HCT116 (cell line): ENCODE results near the gene UBE3C. TPM values are rescaled to one million over a fixed set of nuclear protein-coding genes. Genes with fewer than 3 reads are reported as not detected.

ENCODE experiments used
- ATAC-seq: fragments of 200-7000 bp; cut with Tn5 transposase; 2 replicates; pipeline ENCODE4 v1.9.1; 2020; ENCODE audit warnings: mild to moderate bottlenecking, moderate library complexity
- BruUV-seq: library from RNA; stranded (reverse); fragments of 400-500 nt; replicated peaks from 2 replicates; lab custom pipeline; 2021; lab: Mats Ljungman, UMichigan
- CTCF ChIA-PET: fragments of 300-600 bp; sonication (Branson Sonifier 250); formaldehyde crosslinking; loops from one replicate; lab custom pipeline; 2021; ENCODE audit warnings: antibody characterized with exemption; lab: Charles Lee
- POLR2A ChIA-PET: fragments of 300-600, 350-600 bp; sonication (Branson Sonifier 250); formaldehyde crosslinking; loops from one replicate; lab custom pipeline; 2021; ENCODE audit warnings: antibody characterized with exemption; lab: Charles Lee
- RAD21 ChIA-PET, 2 experiments: fragments of 300-600 bp; sonication (Branson Sonifier 250); formaldehyde crosslinking; loops; one replicate each; lab custom pipeline; 2023; ENCODE audit warnings: low total read pairs in 2 of 2; ENCODE audit not compliant: uncharacterized antibody in 2 of 2, unreplicated experiment in 2 of 2, low non-redundant PET in 1 of 2; lab: Charles Lee
- DNase-seq: peaks from one replicate; pipeline ENCODE4 v3.0.0-alpha.2; 2010; ENCODE audit warnings: low read depth, low spot score
- H2AFZ ChIP-seq: fragments of 200-600 bp; shearing (Covaris generic), sonication (generic); 2 replicates; pipeline ENCODE4 v1.6.1; 2017; ENCODE audit warnings: low read depth, mixed run types, mixed read lengths, antibody characterized with exemption, low read length; ENCODE audit not compliant: poor library complexity, severe bottlenecking
- H3K27ac ChIP-seq: 2 replicates; pipeline ENCODE4 v1.5.1; 2012; ENCODE audit warnings: low read depth, low read length
- H3K27me3 ChIP-seq: fragments of 200-600 bp; sonication (generic); 2 replicates; pipeline ENCODE4 v1.6.1; 2016; ENCODE audit warnings: mixed run types, low read length, mixed read lengths; ENCODE audit not compliant: insufficient read depth
- H3K36me3 ChIP-seq, 2 experiments: fragments of 200-500 bp in 1 of 2; fragments of 200-600 bp in 1 of 2; sonication (Bioruptor generic) in 1 of 2; sonication (generic) in 1 of 2; 2 replicates each; pipeline versions ENCODE4 v1.5.1 to v1.6.1; 2014 to 2016; ENCODE audit warnings: low read length in 2 of 2, inconsistent platforms in 1 of 2, mixed read lengths in 1 of 2, mixed run types in 1 of 2; ENCODE audit not compliant: insufficient read depth in 2 of 2, control insufficient read depth in 1 of 2
- H3K4me1 ChIP-seq, 2 experiments: fragments of 200-600 bp in 1 of 2; sonication (generic) in 1 of 2; 2 replicates each; pipeline versions ENCODE4 v1.5.1 to v1.6.1; 2012 to 2017; ENCODE audit warnings: low read length in 2 of 2, inconsistent platforms in 1 of 2, mild to moderate bottlenecking in 1 of 2, mixed read lengths in 1 of 2, mixed run types in 1 of 2, moderate library complexity in 1 of 2; ENCODE audit not compliant: insufficient read depth in 2 of 2, control insufficient read depth in 1 of 2
- H3K4me2 ChIP-seq: fragments of 200-600 bp; sonication (generic); 2 replicates; pipeline ENCODE4 v1.6.1; 2017; ENCODE audit warnings: mixed run types, low read length, mixed read lengths
- H3K4me3 ChIP-seq, 2 experiments: fragments of 200-600 bp in 1 of 2; sonication (generic) in 1 of 2; replicated peaks in 1 of 2; 2 replicates each; pipeline ENCODE4 v1.5.1; 2011 to 2016; ENCODE audit warnings: low read length in 2 of 2, control low read depth in 1 of 2, low read depth in 1 of 2, mild to moderate bottlenecking in 1 of 2, mixed read lengths in 1 of 2, mixed run types in 1 of 2
- H3K79me2 ChIP-seq: fragments of 200-600 bp; sonication (generic); 2 replicates; pipeline ENCODE4 v1.6.1; 2017; ENCODE audit warnings: mild to moderate bottlenecking, mixed run types, low read length, moderate library complexity, mixed read lengths; ENCODE audit not compliant: insufficient read depth
- H3K9ac ChIP-seq: fragments of 200-600 bp; sonication (generic); 2 replicates; pipeline ENCODE4 v1.6.1; 2016; ENCODE audit warnings: low read length, mixed read lengths
- H3K9me2 ChIP-seq: fragments of 200-600 bp; sonication (generic), shearing (Covaris generic); 2 replicates; pipeline ENCODE4 v1.6.1; 2017; ENCODE audit warnings: mixed run types, mild to moderate bottlenecking, moderate library complexity; ENCODE audit not compliant: insufficient read depth
- H3K9me3 ChIP-seq, 2 experiments: fragments of 200-500 bp in 1 of 2; fragments of 200-600 bp in 1 of 2; sonication (Bioruptor generic) in 1 of 2; sonication (generic) in 1 of 2; 2 replicates each; pipeline ENCODE4 v1.6.1; 2014 to 2017; ENCODE audit warnings: low read length in 2 of 2, mixed read lengths in 2 of 2, inconsistent platforms in 1 of 2, low read depth in 1 of 2, mild to moderate bottlenecking in 1 of 2, mixed run types in 1 of 2, moderate library complexity in 1 of 2; ENCODE audit not compliant: control insufficient read depth in 1 of 2, insufficient read depth in 1 of 2
- H4K20me1 ChIP-seq: fragments of 200-600 bp; sonication (generic), shearing (Covaris generic); 2 replicates; pipeline ENCODE4 v1.6.1; 2017; ENCODE audit warnings: mixed run types, mild to moderate bottlenecking, moderate library complexity; ENCODE audit not compliant: insufficient read depth
- CEBPB ChIP-seq: IDR thresholded peaks from 2 replicates; pipeline ENCODE4 v1.6.1; 2012; ENCODE audit warnings: low read depth
- EGR1 ChIP-seq: IDR thresholded peaks from 2 replicates; pipeline ENCODE4 v1.6.1; 2012; ENCODE audit warnings: low read depth
- ELF1 ChIP-seq: IDR thresholded peaks from 2 replicates; pipeline ENCODE4 v1.6.1; 2012; ENCODE audit warnings: low read depth, borderline replicate concordance
- EZH2 ChIP-seq: fragments of 200-600 bp; sonication (generic); IDR thresholded peaks from 2 replicates; pipeline ENCODE4 v1.6.1; 2017; ENCODE audit warnings: antibody characterized with exemption, mixed run types
- FOSL1 ChIP-seq: IDR thresholded peaks from 2 replicates; pipeline ENCODE4 v1.6.1; 2012; ENCODE audit warnings: low read depth
- JUND ChIP-seq: IDR thresholded peaks from 2 replicates; pipeline ENCODE4 v1.6.1; 2012
- POLR2A ChIP-seq: IDR thresholded peaks from 2 replicates; pipeline ENCODE4 v1.7.0; 2011; ENCODE audit warnings: borderline replicate concordance; ENCODE audit not compliant: insufficient read depth, insufficient read length; ENCODE audit errors: extremely low read depth
- POLR2AphosphoS5 ChIP-seq: IDR thresholded peaks from 2 replicates; pipeline ENCODE4 v1.6.1; 2011; ENCODE audit warnings: mild to moderate bottlenecking, low read depth, low read length, moderate library complexity
- RAD21 ChIP-seq: IDR thresholded peaks from 2 replicates; pipeline ENCODE4 v1.6.1; 2012; ENCODE audit warnings: low read depth, mild to moderate bottlenecking
- SRF ChIP-seq: IDR thresholded peaks from 2 replicates; pipeline ENCODE4 v1.6.1; 2012; ENCODE audit warnings: low read depth
- TCF7L2 ChIP-seq: IDR thresholded peaks from 2 replicates; pipeline ENCODE4 v1.7.0; 2011; ENCODE audit warnings: borderline replicate concordance, inconsistent platforms; ENCODE audit not compliant: insufficient read depth, insufficient read length; ENCODE audit errors: extremely low read depth
- ZFX ChIP-seq: fragments of 450-650 bp; IDR thresholded peaks from 2 replicates; pipeline ENCODE4 v1.6.1; 2017
- intact Hi-C: fragments of 100-400 bp; cut with micrococcal nuclease; formaldehyde crosslinking; loops from 2 replicates; pipeline ENCODE4 v1.10.0; 2022
- total RNA-seq: library from RNA; stranded (reverse); gene quantifications from one replicate; pipeline ENCODE4 v1.2.1, GENCODE V29; 2021; ENCODE audit not compliant: unreplicated experiment
- TF ChIP-seq, protein P1 (sequence below): IDR thresholded peaks from 2 replicates; pipeline ENCODE4 v1.6.1; 2012
- TF ChIP-seq, protein P2 (sequence below), 3 experiments: fragments of 200-600 bp in 1 of 3; sonication (generic) in 1 of 3; IDR thresholded peaks in 2 of 3; conservative IDR thresholded peaks in 1 of 3; 2 replicates each; pipeline ENCODE4 v1.5.1; 2012 to 2017; ENCODE audit warnings: low read depth in 2 of 3, low read length in 2 of 3, antibody characterized with exemption in 1 of 3, borderline replicate concordance in 1 of 3, control low read depth in 1 of 3, mild to moderate bottlenecking in 1 of 3, mixed read lengths in 1 of 3, mixed run types in 1 of 3, moderate library complexity in 1 of 3; ENCODE audit not compliant: insufficient read depth in 1 of 3
- TF ChIP-seq, protein P3 (sequence below): IDR thresholded peaks from 2 replicates; pipeline ENCODE4 v1.6.1; 2011; ENCODE audit warnings: mild to moderate bottlenecking, low read length, moderate library complexity; ENCODE audit not compliant: insufficient replicate concordance; ENCODE audit errors: extremely low read depth
- TF ChIP-seq, protein P4 (sequence below): IDR thresholded peaks from 2 replicates; pipeline ENCODE4 v1.6.1; 2012

The UBE3C gene
- total RNA-seq, 1 experiment from 2014 or later, result 68.3 TPM

DNA sequence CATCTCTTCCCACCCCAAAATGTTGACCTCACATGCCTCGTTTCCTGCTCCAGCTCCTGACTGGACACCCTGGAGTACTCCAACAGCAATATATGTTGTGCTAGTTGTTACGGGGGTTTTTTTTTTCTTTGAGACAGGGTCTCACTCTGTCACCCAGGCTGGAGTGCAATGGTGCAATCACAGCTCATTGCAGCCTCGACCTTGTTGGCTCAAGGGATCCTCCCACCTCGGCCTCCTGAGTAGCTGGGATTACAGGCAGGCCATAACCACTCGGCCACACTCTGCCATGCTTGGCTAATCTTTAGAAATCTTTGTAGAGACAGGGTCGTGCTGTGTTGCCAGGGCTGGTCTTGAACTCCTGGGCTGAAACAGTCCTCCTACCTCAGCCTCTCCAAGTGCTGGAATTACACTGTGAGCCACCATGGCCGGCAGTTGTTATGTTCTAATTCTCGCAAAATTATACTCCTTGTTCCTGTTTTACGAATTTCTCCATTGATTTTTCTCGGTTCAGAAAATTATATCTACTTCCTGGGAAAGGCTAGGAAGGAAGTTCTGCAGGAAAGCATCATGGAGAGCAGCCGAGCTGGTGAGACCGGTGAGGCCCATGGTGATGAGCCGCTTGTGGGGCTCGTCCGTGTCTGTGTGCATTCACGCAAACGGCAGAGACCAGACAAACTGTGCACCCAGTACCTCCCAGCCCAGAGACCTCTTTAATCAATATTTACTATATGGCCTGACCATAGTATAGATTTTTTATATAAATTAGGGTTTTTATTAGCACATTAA lies 145.7 kb downstream of the UBE3C start:
- no peak overlapping the region for H3K4me3 ChIP-seq
- no peak for TF ChIP-seq POLR2A
- TF ChIP-seq TCF7L2, result no peak
- no peak overlapping the region for H3K4me2 ChIP-seq
- no peak overlapping the region for H3K9ac ChIP-seq
- no peak overlapping the region for H2AFZ ChIP-seq
- no peak for DNase-seq
- no peaks in the 10 kb centered on the region for H3K9me3 ChIP-seq
- no peaks in the 10 kb centered on the region for H3K27me3 ChIP-seq
- ChIA-PET CTCF (no interaction called here), POLR2A (no interaction called here), RAD21 (no interaction called here)
- BruUV-seq, result no TSS peak
- H4K20me1 ChIP-seq, result no peaks in the 10 kb centered on the region
- intact Hi-C loops, result no loop called here
- H3K9me2 ChIP-seq, result no peaks in the 10 kb centered on the region
- peaks cover 11 to 21% of the 10 kb centered on the region in 2 experiments for H3K4me1 ChIP-seq
- H3K27ac ChIP-seq, result no peak overlapping the region
- no peaks in the 10 kb centered on the region for H3K79me2 ChIP-seq
- ATAC-seq, result no peak
- H3K36me3 ChIP-seq, result no peaks in the 10 kb centered on the region

DNA sequence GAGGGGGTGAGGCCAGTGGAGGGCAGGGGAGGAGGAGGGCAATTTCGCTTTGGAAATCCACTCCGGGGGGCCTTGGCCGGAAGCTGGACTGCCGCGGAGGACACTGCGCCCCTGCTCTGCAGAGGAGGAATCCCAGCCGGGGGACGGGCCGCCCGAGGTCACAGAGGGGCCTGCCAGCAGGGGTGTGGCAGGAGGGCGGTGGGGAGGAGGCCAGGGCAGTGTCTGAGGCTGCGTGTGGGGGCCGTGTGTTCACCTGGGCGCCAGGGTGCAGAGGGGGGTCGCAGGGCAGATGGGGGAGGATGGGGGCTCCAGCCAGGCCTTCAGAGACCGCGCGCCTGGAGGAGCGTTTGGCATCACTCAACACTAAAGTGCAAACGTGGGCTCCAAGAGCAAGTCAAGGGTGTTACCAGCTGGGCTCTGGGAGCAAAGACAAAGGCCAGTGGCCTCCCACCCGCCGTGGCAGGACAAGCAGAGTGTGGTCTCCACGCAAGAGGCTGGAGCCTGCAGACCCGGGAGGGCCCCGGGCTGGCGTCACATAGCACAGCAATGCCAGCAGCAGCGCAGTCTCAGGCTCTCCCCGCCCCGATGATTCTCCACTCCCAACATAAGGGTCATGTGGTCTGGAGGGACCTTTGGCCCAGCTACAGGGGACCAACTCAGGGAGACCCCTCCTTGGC lies 152.8 kb downstream of the UBE3C start:
- Histone ChIP-seq H3K79me2 (no peaks in the 10 kb centered on the region), H2AFZ (no peak overlapping the region), H3K4me3 (no peak overlapping the region), H3K9me3 (no peaks in the 10 kb centered on the region), H3K27ac (no peak overlapping the region), H3K9ac (no peak overlapping the region), H3K4me1 (peaks cover 21 to 41% of the 10 kb centered on the region in 2 experiments), H3K36me3 (no peaks in the 10 kb centered on the region), H4K20me1 (no peaks in the 10 kb centered on the region), H3K27me3 (no peaks in the 10 kb centered on the region), H3K4me2 (no peak overlapping the region), H3K9me2 (no peaks in the 10 kb centered on the region)
- no TSS peak for BruUV-seq
- POLR2A ChIA-PET, result no interaction called here
- RAD21 ChIA-PET, result no interaction called here
- intact Hi-C loops, result no loop called here
- DNase-seq (no peak), ATAC-seq (no peak)
- CTCF ChIA-PET, result interaction anchor here (0.7 kb wide), 1 partner anchor 127 kb away, joined by 3 read pairs; no protein-coding TSS in a partner anchor
- TF ChIP-seq RAD21 (no peak), FOSL1 (no peak), SRF (no peak), TCF7L2 (no peak), ZFX (no peak), EGR1 (no peak), POLR2AphosphoS5 (no peak), EZH2 (no peak), ELF1 (no peak), CEBPB (no peak), JUND (no peak)
- TF ChIP-seq, protein P1, sequence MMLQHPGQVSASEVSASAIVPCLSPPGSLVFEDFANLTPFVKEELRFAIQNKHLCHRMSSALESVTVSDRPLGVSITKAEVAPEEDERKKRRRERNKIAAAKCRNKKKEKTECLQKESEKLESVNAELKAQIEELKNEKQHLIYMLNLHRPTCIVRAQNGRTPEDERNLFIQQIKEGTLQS, result no peak
- TF ChIP-seq, protein P2, sequence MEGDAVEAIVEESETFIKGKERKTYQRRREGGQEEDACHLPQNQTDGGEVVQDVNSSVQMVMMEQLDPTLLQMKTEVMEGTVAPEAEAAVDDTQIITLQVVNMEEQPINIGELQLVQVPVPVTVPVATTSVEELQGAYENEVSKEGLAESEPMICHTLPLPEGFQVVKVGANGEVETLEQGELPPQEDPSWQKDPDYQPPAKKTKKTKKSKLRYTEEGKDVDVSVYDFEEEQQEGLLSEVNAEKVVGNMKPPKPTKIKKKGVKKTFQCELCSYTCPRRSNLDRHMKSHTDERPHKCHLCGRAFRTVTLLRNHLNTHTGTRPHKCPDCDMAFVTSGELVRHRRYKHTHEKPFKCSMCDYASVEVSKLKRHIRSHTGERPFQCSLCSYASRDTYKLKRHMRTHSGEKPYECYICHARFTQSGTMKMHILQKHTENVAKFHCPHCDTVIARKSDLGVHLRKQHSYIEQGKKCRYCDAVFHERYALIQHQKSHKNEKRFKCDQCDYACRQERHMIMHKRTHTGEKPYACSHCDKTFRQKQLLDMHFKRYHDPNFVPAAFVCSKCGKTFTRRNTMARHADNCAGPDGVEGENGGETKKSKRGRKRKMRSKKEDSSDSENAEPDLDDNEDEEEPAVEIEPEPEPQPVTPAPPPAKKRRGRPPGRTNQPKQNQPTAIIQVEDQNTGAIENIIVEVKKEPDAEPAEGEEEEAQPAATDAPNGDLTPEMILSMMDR (IDR thresholded peaks at IDR 0.05 in 2 of 3, conservative IDR thresholded peaks at IDR 0.05 in 1 of 3; ENCODE audit: borderline replicate concordance in 1 of 3, insufficient read depth in 1 of 3, low read depth in 2 of 3, low read length in 2 of 3), result no peak
- TF ChIP-seq, protein P3, sequence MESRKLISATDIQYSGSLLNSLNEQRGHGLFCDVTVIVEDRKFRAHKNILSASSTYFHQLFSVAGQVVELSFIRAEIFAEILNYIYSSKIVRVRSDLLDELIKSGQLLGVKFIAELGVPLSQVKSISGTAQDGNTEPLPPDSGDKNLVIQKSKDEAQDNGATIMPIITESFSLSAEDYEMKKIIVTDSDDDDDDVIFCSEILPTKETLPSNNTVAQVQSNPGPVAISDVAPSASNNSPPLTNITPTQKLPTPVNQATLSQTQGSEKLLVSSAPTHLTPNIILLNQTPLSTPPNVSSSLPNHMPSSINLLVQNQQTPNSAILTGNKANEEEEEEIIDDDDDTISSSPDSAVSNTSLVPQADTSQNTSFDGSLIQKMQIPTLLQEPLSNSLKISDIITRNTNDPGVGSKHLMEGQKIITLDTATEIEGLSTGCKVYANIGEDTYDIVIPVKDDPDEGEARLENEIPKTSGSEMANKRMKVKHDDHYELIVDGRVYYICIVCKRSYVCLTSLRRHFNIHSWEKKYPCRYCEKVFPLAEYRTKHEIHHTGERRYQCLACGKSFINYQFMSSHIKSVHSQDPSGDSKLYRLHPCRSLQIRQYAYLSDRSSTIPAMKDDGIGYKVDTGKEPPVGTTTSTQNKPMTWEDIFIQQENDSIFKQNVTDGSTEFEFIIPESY, result no peak
- TF ChIP-seq, protein P4, sequence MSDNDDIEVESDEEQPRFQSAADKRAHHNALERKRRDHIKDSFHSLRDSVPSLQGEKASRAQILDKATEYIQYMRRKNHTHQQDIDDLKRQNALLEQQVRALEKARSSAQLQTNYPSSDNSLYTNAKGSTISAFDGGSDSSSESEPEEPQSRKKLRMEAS, result no peak
